ENCODE measurements around the gene C10orf90.

C10orf90 gene

GRCh38 chr10:126670056-126670894 lies at the start of gene C10orf90:
TSS of gene C10orf90 (minus strand) at chr10:126670693. CDS start at chr10:126670480, 213 bp downstream.
- H3K27ac ChIP-seq, result no peak within 1 kb of the TSS
- no peak for DNase-seq
- TF ChIP-seq CTCF (IDR thresholded peaks at IDR 0.05; ENCODE audit: low read depth, low read length), result no peak
- H3K27me3 ChIP-seq (ENCODE audit: insufficient read depth, low read depth, severe bottlenecking), result no peaks in the 10 kb centered on the region
- no peaks in the 10 kb centered on the region for H3K36me3 ChIP-seq
- H3K4me3 ChIP-seq (ENCODE audit: low read depth, low read length), result no peak within 1 kb of the TSS
- H3K9me3 ChIP-seq (ENCODE audit: severe bottlenecking), result no peaks in the 10 kb centered on the region

DNA sequence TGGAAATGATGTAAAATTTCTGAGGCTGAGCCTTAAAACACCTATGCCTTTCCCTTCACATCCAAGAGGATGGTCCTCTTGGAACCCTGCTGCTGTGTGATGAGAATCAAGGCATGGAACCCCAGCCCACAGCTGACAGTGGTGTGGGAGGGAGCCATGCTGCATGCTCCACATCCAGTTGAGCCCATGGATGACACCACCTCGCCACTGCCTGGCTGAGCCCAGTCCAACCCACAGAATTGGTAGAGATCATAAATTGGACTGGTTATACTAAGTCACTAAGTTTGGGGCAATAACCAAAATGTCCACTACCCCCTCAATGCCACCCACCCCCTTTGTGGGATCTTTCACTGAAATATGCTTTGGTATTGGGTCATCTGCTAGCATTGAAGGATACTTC lies 45.9 kb upstream of the C10orf90 start:
- Histone ChIP-seq H3K27me3 (ENCODE audit: insufficient read depth, low read depth, severe bottlenecking) (peaks cover 18% of the 10 kb centered on the region), H3K4me3 (ENCODE audit: low read depth, low read length) (no peak overlapping the region), H3K9me3 (ENCODE audit: severe bottlenecking) (no peaks in the 10 kb centered on the region), H3K36me3 (no peaks in the 10 kb centered on the region), H3K27ac (no peak overlapping the region)
- no peak for DNase-seq
- no peak for TF ChIP-seq CTCF (IDR thresholded peaks at IDR 0.05; ENCODE audit: low read depth, low read length)

DNA sequence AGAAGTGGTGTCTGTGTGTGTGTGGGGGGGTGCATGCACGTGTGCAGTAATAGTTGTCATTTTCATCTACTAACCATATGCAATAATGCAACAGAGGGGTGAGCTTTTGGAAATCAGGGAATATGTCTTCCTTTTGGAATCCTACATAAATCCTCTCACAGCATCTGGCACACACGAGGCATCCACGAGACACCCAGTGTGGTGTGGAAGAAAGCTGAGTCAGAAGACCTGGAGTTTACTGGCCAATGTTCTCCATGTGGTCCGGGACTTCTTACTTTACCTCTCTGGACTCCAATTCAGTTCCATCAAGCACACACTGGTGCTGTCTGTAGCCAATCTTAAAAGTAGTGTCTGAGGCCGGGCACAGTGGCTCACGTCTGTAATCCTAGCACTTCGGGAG lies 43.1 kb upstream of the C10orf90 start:
- Histone ChIP-seq H3K27me3 (ENCODE audit: insufficient read depth, low read depth, severe bottlenecking) (peaks cover 16% of the 10 kb centered on the region), H3K27ac (no peak overlapping the region), H3K9me3 (ENCODE audit: severe bottlenecking) (no peaks in the 10 kb centered on the region), H3K36me3 (no peaks in the 10 kb centered on the region), H3K4me3 (ENCODE audit: low read depth, low read length) (no peak overlapping the region)
- no peak for TF ChIP-seq CTCF (IDR thresholded peaks at IDR 0.05; ENCODE audit: low read depth, low read length)
- no peak for DNase-seq

DNA sequence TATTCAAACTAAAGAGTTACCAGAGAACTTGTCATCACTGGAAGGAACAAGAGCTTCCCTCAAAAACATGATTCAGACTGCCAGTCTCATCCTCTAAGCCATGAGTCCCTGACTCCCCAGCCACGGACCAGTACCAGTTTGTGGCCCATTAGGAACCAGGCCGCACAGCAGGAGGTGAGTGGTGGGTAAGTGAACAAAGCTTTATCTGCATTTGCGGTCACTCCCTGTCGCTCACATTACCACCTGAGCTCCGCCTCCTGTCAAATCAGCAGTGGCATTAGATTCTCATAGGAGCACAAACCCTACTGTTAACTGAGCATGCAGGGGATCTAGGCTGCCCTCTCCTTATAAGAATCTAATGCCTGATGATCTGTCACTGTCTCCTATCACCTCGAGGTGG lies 42.2 kb upstream of the C10orf90 start:
- H3K9me3 ChIP-seq (ENCODE audit: severe bottlenecking), result no peaks in the 10 kb centered on the region
- H3K27me3 ChIP-seq (ENCODE audit: insufficient read depth, low read depth, severe bottlenecking), result peaks cover 16% of the 10 kb centered on the region

GRCh38 chr10:126705951-126706565 lies 35.6 kb upstream of the C10orf90 start:
- Histone ChIP-seq H3K36me3 (no peaks in the 10 kb centered on the region), H3K9me3 (ENCODE audit: severe bottlenecking) (no peaks in the 10 kb centered on the region), H3K27ac (no peak overlapping the region), H3K4me3 (ENCODE audit: low read depth, low read length) (no peak overlapping the region), H3K27me3 (ENCODE audit: insufficient read depth, low read depth, severe bottlenecking) (peaks cover 15% of the 10 kb centered on the region)
- DNase-seq, result no peak
- no peak for TF ChIP-seq CTCF (IDR thresholded peaks at IDR 0.05; ENCODE audit: low read depth, low read length)

More for the DNA sequence above, 42.2 kb upstream of the C10orf90 start:
- no peak overlapping the region for H3K4me3 ChIP-seq (ENCODE audit: low read depth, low read length)
- TF ChIP-seq CTCF (IDR thresholded peaks at IDR 0.05; ENCODE audit: low read depth, low read length), result no peak
- H3K27ac ChIP-seq, result no peak overlapping the region
- H3K36me3 ChIP-seq, result no peaks in the 10 kb centered on the region
- no peak for DNase-seq
